GM12878 (cell line): Measurements from ENCODE around the gene SPOCK1. TPM values are rescaled to one million over a fixed set of nuclear protein-coding genes. Genes with fewer than 3 reads are reported as not detected.

Source experiments
- ATAC-seq: fragments of 200-7000 bp; cut with Tn5 transposase; 3 replicates; pipeline ENCODE4 v1.9.1; 2020; ENCODE audit warnings: mild to moderate bottlenecking, moderate library complexity
- BruUV-seq: library from RNA; stranded (reverse); fragments of 400-500 nt; replicated peaks from 2 replicates; lab custom pipeline; 2021; lab: Mats Ljungman, UMichigan
- CTCF ChIA-PET: fragments of 300-600 bp; sonication (Branson Sonifier 250); formaldehyde crosslinking; extraction: SDS; loops from one replicate; lab custom pipeline; 2021; ENCODE audit warnings: inconsistent platforms; lab: Yijun Ruan, JAX
- POLR2A ChIA-PET: fragments of 350-600 bp; formaldehyde crosslinking; extraction: SDS; loops from one replicate; lab custom pipeline; 2021; ENCODE audit warnings: inconsistent platforms; lab: Charles Lee
- RAD21 ChIA-PET: fragments of 300-600 bp; sonication (Branson Sonifier 250); formaldehyde crosslinking; loops from one replicate; lab custom pipeline; 2023; ENCODE audit warnings: antibody characterized with exemption; ENCODE audit not compliant: unreplicated experiment; lab: Charles Lee
- SMC1A ChIA-PET: fragments of 300-600 bp; sonication (Branson Sonifier 250); formaldehyde crosslinking; loops from one replicate; lab custom pipeline; 2023; ENCODE audit not compliant: unreplicated experiment, uncharacterized antibody; lab: Charles Lee
- DNase-seq: peaks from one replicate; pipeline ENCODE4 v3.0.0-alpha.2; 2011; ENCODE audit warnings: low read depth, low spot score
- FAIRE-seq: peaks from 3 replicates; lab custom pipeline; 2011; peaks lifted over from hg19 to GRCh38; lab: Jason Lieb, UNC
- H2AFZ ChIP-seq: 2 replicates; pipeline ENCODE4 v1.6.0; 2011; ENCODE audit warnings: low read depth, low read length, control low read depth; ENCODE audit not compliant: control insufficient read depth
- H3K27ac ChIP-seq: 2 replicates; pipeline ENCODE4 v1.5.1; 2011; ENCODE audit warnings: control low read depth; ENCODE audit not compliant: control insufficient read depth, insufficient read depth
- H3K27me3 ChIP-seq, 2 experiments: replicated peaks in 1 of 2; 2 replicates each; pipeline versions ENCODE4 v1.6.0 to v1.6.1; 2011; ENCODE audit warnings: low read length in 1 of 2; ENCODE audit not compliant: control insufficient read depth in 2 of 2, insufficient read depth in 2 of 2
- H3K36me3 ChIP-seq, 2 experiments: 2 replicates each; pipeline ENCODE4 v1.5.1; 2011; ENCODE audit warnings: low read length in 1 of 2; ENCODE audit not compliant: control insufficient read depth in 2 of 2, insufficient read depth in 2 of 2
- H3K4me1 ChIP-seq: 2 replicates; pipeline ENCODE4 v1.6.1; 2011; ENCODE audit warnings: mild to moderate bottlenecking, low read length, moderate library complexity, mixed read lengths; ENCODE audit not compliant: control insufficient read depth, insufficient read depth
- H3K4me2 ChIP-seq: 2 replicates; pipeline ENCODE4 v1.6.0; 2011; ENCODE audit warnings: control low read depth; ENCODE audit not compliant: control insufficient read depth, insufficient read depth
- H3K4me3 ChIP-seq: fragments of 200-600 bp; sonication (generic); 2 replicates; pipeline ENCODE4 v1.5.1; 2016
- H3K79me2 ChIP-seq: 2 replicates; pipeline ENCODE4 v1.6.0; 2011; ENCODE audit warnings: low read length; ENCODE audit not compliant: control insufficient read depth, insufficient read depth
- H3K9ac ChIP-seq: 2 replicates; pipeline ENCODE4 v1.8.0; 2011; ENCODE audit warnings: low read length, control low read depth, mixed read lengths; ENCODE audit not compliant: control insufficient read depth, insufficient read depth
- H3K9me3 ChIP-seq: replicated peaks from 3 replicates; pipeline ENCODE4 v1.5.1; 2011; ENCODE audit warnings: mild to moderate bottlenecking, low read length; ENCODE audit not compliant: control insufficient read depth, insufficient read depth
- H4K20me1 ChIP-seq: 2 replicates; pipeline ENCODE4 v1.6.0; 2011; ENCODE audit not compliant: control insufficient read depth, insufficient read depth
- E4F1 ChIP-seq: fragments of 450-650 bp; IDR thresholded peaks from 2 replicates; pipeline ENCODE4 v1.6.1; 2018; ENCODE audit warnings: borderline replicate concordance, mild to moderate bottlenecking; ENCODE audit not compliant: partially characterized antibody
- IRF5 ChIP-seq: fragments of 450-650 bp; IDR thresholded peaks from 2 replicates; pipeline ENCODE4 v1.6.1; 2017; ENCODE audit warnings: borderline replicate concordance
- MTA2 ChIP-seq: fragments of 450-650 bp; IDR thresholded peaks from 2 replicates; pipeline ENCODE4 v1.6.1; 2016; ENCODE audit warnings: low read depth, mild to moderate bottlenecking, moderate library complexity
- POLR2AphosphoS5 ChIP-seq: IDR thresholded peaks from 2 replicates; pipeline ENCODE4 v1.6.1; 2011; ENCODE audit warnings: mild to moderate bottlenecking, low read length, inconsistent platforms
- RB1 ChIP-seq: fragments of 450-650 bp; formaldehyde crosslinking; IDR thresholded peaks from 2 replicates; pipeline ENCODE4 v1.6.1; 2017; ENCODE audit warnings: mild to moderate bottlenecking, borderline replicate concordance
- RBBP5 ChIP-seq: fragments of 200-600 bp; sonication (generic); conservative IDR thresholded peaks from 2 replicates; pipeline ENCODE4 v1.6.1; 2016
- RELB ChIP-seq: fragments of 450-650 bp; IDR thresholded peaks from 2 replicates; pipeline ENCODE4 v1.6.1; 2017; ENCODE audit warnings: low read depth, mild to moderate bottlenecking, moderate library complexity
- SKIL ChIP-seq: fragments of 450-650 bp; IDR thresholded peaks from 2 replicates; pipeline ENCODE4 v1.6.1; 2017; ENCODE audit warnings: mild to moderate bottlenecking, low read depth, inconsistent platforms; ENCODE audit not compliant: poor library complexity, severe bottlenecking
- STAT1 ChIP-seq: fragments of 450-650 bp; conservative IDR thresholded peaks from 2 replicates; pipeline ENCODE4 v1.6.1; 2014; ENCODE audit warnings: antibody characterized with exemption, mild to moderate bottlenecking
- in situ Hi-C: fragments of 300-500 bp; cut with MboI; formaldehyde crosslinking; loops from 9 replicates; pipeline ENCODE4 v1.14.3; 2018; ENCODE audit warnings: mixed read lengths
- intact Hi-C: fragments of 100-400 bp; cut with micrococcal nuclease; formaldehyde crosslinking; loops from one replicate; pipeline ENCODE4 v1.14.2; 2022; ENCODE audit not compliant: unreplicated experiment
- polyA plus RNA-seq, 11 experiments: library from polyadenylated mRNA; depleted of rRNA in 4 of 11; unstranded in 6 of 11; stranded (reverse) in 5 of 11; fragments of >200 nt; fragmentation: Nextera tagmentation in 4 of 11; fragmentation: Illumina TruSeq in 1 of 11; extraction: Ambion mirVana in 4 of 11; extraction: Trizol in 1 of 11; gene quantifications; 1 replicate in 1 of 11; 2 replicates in 10 of 11; pipeline versions ENCODE4 v1.2.1 to v1.2.3, GENCODE V29; 2011 to 2016; ENCODE audit warnings: inconsistent platforms in 2 of 11, missing spikeins in 2 of 11, low read depth in 1 of 11
- total RNA-seq, 4 experiments: library from RNA; depleted of rRNA in 3 of 4; stranded (reverse); fragments of >200 nt in 3 of 4; fragmentation: Illumina TruSeq in 1 of 4; extraction: Trizol in 1 of 4; gene quantifications; 2 replicates each; pipeline versions ENCODE4 v1.2.1 to v1.2.3, GENCODE V29; 2013 to 2021

The SPOCK1 gene
- total and polyA plus RNA-seq, 10 of the 15 experiments (the other 5 are each of a cell fraction or from before 2014, with no cell fraction given): 0.06 to 0.68 (median 0.25) TPM; not detected in 3

GRCh38 chr5:137095597-137095996, 403.5 kb downstream of the SPOCK1 start:
- Histone ChIP-seq H3K4me2 (no peak overlapping the region), H3K9ac (no peak overlapping the region), H3K36me3 (no peaks in the 10 kb centered on the region), H2AFZ (no peak overlapping the region), H4K20me1 (no peaks in the 10 kb centered on the region), H3K4me1 (no peaks in the 10 kb centered on the region), H3K27ac (no peak overlapping the region), H3K4me3 (no peak overlapping the region)
- intact Hi-C loops (no loop called here), in situ Hi-C loops (no loop called here)
- BruUV-seq: no TSS peak
- ATAC-seq (no peak), DNase-seq (no peak)
- SMC1A ChIA-PET: no interaction called here
- CTCF ChIA-PET: no interaction called here
- no peak for TF ChIP-seq MTA2
- TF ChIP-seq RELB: no peak
- no peak for TF ChIP-seq E4F1
- no peak for TF ChIP-seq POLR2AphosphoS5
- no peak for TF ChIP-seq RBBP5
- TF ChIP-seq STAT1: no peak
- TF ChIP-seq IRF5: no peak
- TF ChIP-seq SKIL: no peak
- TF ChIP-seq RB1: no peak
- TF ChIP-seq, all 136 proteins: peak for 0
- Histone ChIP-seq H3K27me3 (no peaks in the 10 kb centered on the region; a peak in 1 of 4 replicates), H3K79me2 (no peaks in the 10 kb centered on the region), H3K9me3 (no peaks in the 10 kb centered on the region)
- POLR2A ChIA-PET: no interaction called here
- FAIRE-seq: no peak
- RAD21 ChIA-PET: interaction anchor here (1.1 kb wide), 1 partner anchor 21 kb away, joined by 3 read pairs; no protein-coding TSS in a partner anchor
